ENCODE results near the gene CALM1.

Gene CALM1

GRCh38 chr14:90383126-90383730 lies 13.6 kb upstream of the CALM1 start:
- DNase-seq (ENCODE audit: extremely low read depth, low read depth), result peak; percentile 97
- TF ChIP-seq CTCF (IDR thresholded peaks at IDR 0.05; ENCODE audit: low read depth, low read length, missing control alignments), result no peak
- H3K4me3 ChIP-seq (replicated peaks; ENCODE audit: low read depth, low read length), result peak overlapping the region; percentile 63

- H3K4me3 ChIP-seq (replicated peaks; ENCODE audit: low read depth, low read length), result peak overlapping the region; percentile 63
- TF ChIP-seq CTCF (IDR thresholded peaks at IDR 0.05; ENCODE audit: low read depth, low read length, missing control alignments), result no peak
- DNase-seq (ENCODE audit: extremely low read depth, low read depth), result no peak
Observed at GRCh38 chr14:90383731-90384542, 12.9 kb upstream of the CALM1 start.

- no peak for DNase-seq (ENCODE audit: extremely low read depth, low read depth)
- no peak for TF ChIP-seq CTCF (IDR thresholded peaks at IDR 0.05; ENCODE audit: low read depth, low read length, missing control alignments)
- H3K4me3 ChIP-seq (replicated peaks; ENCODE audit: low read depth, low read length), result no peak overlapping the region
Observed at GRCh38 chr14:90384543-90384911, 12.3 kb upstream of the CALM1 start.

GRCh38 chr14:90386321-90386720 lies 10.5 kb upstream of the CALM1 start:
- no peak for DNase-seq (ENCODE audit: extremely low read depth, low read depth)
- no peak for TF ChIP-seq CTCF (IDR thresholded peaks at IDR 0.05; ENCODE audit: low read depth, low read length, missing control alignments)
- no peak overlapping the region for H3K4me3 ChIP-seq (replicated peaks; ENCODE audit: low read depth, low read length)

- no peak for DNase-seq (ENCODE audit: extremely low read depth, low read depth)
- no peak overlapping the region for H3K4me3 ChIP-seq (replicated peaks; ENCODE audit: low read depth, low read length)
- no peak for TF ChIP-seq CTCF (IDR thresholded peaks at IDR 0.05; ENCODE audit: low read depth, low read length, missing control alignments)
Observed at GRCh38 chr14:90387206-90387760, 9.5 kb upstream of the CALM1 start.

GRCh38 chr14:90388437-90388836 lies 8.4 kb upstream of the CALM1 start:
- peak; percentile 63 for DNase-seq (ENCODE audit: extremely low read depth, low read depth)
- no peak overlapping the region for H3K4me3 ChIP-seq (replicated peaks; ENCODE audit: low read depth, low read length)
- TF ChIP-seq CTCF (IDR thresholded peaks at IDR 0.05; ENCODE audit: low read depth, low read length, missing control alignments), result no peak

Measured in HFF-Myc (cell line).